Neuronal stem cell (in vitro differentiated cells): ENCODE results near the gene HES1.

Source experiments
- DNase-seq: peaks from one replicate; pipeline ENCODE4 v3.0.0-alpha.2; 2013; ENCODE audit warnings: low spot score
- H2AFZ ChIP-seq: one replicate; pipeline ENCODE4 v1.6.1; 2013; ENCODE audit warnings: mild to moderate bottlenecking, low read length, inconsistent platforms
- H2AK5ac ChIP-seq: 2 replicates; pipeline ENCODE4 v1.6.1; 2013; ENCODE audit warnings: low read depth, mild to moderate bottlenecking, inconsistent platforms, low read length, moderate library complexity, mixed read lengths
- H2BK120ac ChIP-seq: 2 replicates; pipeline ENCODE4 v1.6.1; 2013; ENCODE audit warnings: low read depth, mild to moderate bottlenecking, inconsistent platforms, low read length, moderate library complexity, mixed read lengths
- H2BK12ac ChIP-seq: one replicate; pipeline ENCODE4 v1.6.1; 2013; ENCODE audit warnings: low read length, inconsistent platforms
- H2BK15ac ChIP-seq: 2 replicates; pipeline ENCODE4 v1.6.1; 2013; ENCODE audit warnings: mild to moderate bottlenecking, low read length, inconsistent platforms, mixed read lengths
- H2BK5ac ChIP-seq: one replicate; pipeline ENCODE4 v1.6.1; 2013; ENCODE audit warnings: inconsistent platforms, mild to moderate bottlenecking, low read length, moderate library complexity
- H3K14ac ChIP-seq: one replicate; pipeline ENCODE4 v1.6.1; 2013; ENCODE audit warnings: low read length, inconsistent platforms
- H3K18ac ChIP-seq: 2 replicates; pipeline ENCODE4 v1.6.1; 2013; ENCODE audit warnings: low read length, inconsistent platforms
- H3K23ac ChIP-seq: 2 replicates; pipeline ENCODE4 v1.6.1; 2013; ENCODE audit warnings: low read depth, mild to moderate bottlenecking, mixed read lengths, low read length, inconsistent platforms; ENCODE audit not compliant: poor library complexity
- H3K27ac ChIP-seq: replicated peaks from 3 replicates; pipeline ENCODE4 v1.5.1; 2013; ENCODE audit warnings: low read length, inconsistent platforms
- H3K27me3 ChIP-seq, 3 experiments: 2 replicates each; pipeline ENCODE4 v1.6.1; 2013; ENCODE audit warnings: low read length in 3 of 3, mild to moderate bottlenecking in 2 of 3, inconsistent platforms in 1 of 3, low read depth in 1 of 3, mixed read lengths in 1 of 3, moderate library complexity in 1 of 3; ENCODE audit not compliant: control insufficient read depth in 3 of 3, insufficient read depth in 3 of 3
- H3K36me3 ChIP-seq, 2 donors: replicated peaks in 1 of 2; 2 replicates each; pipeline ENCODE4 v1.6.1; 2013; ENCODE audit warnings: low read length in 2 of 2; ENCODE audit not compliant: control insufficient read depth in 2 of 2, insufficient read depth in 2 of 2
- H3K4ac ChIP-seq: 2 replicates; pipeline ENCODE4 v1.6.1; 2013; ENCODE audit warnings: inconsistent platforms, mild to moderate bottlenecking, low read length, moderate library complexity
- H3K4me1 ChIP-seq, 2 donors: 1 replicate in 1 of 2; 2 replicates in 1 of 2; pipeline ENCODE4 v1.6.1; 2013; ENCODE audit warnings: low read length in 2 of 2, low read depth in 1 of 2; ENCODE audit not compliant: control insufficient read depth in 2 of 2, insufficient read depth in 1 of 2
- H3K4me2 ChIP-seq: one replicate; pipeline ENCODE4 v1.6.1; 2013; ENCODE audit warnings: mild to moderate bottlenecking, low read length, inconsistent platforms; ENCODE audit not compliant: insufficient read depth, poor library complexity, severe bottlenecking
- H3K4me3 ChIP-seq, 2 donors: 2 replicates each; pipeline ENCODE4 v1.5.1; 2013; ENCODE audit warnings: low read length in 2 of 2, mild to moderate bottlenecking in 2 of 2, inconsistent platforms in 1 of 2, moderate library complexity in 1 of 2
- H3K79me1 ChIP-seq: one replicate; pipeline ENCODE4 v1.6.1; 2013; ENCODE audit warnings: low read depth, mild to moderate bottlenecking, inconsistent platforms, low read length, moderate library complexity
- H3K9ac ChIP-seq: one replicate; pipeline ENCODE4 v1.6.1; 2013; ENCODE audit warnings: mild to moderate bottlenecking, low read depth, low read length, inconsistent platforms; ENCODE audit not compliant: poor library complexity
- H3K9me3 ChIP-seq, 2 donors: replicated peaks in 1 of 2; 2 replicates each; pipeline versions ENCODE3 to v1.6.1; 2013; ENCODE audit warnings: low read length in 2 of 2, mild to moderate bottlenecking in 2 of 2, inconsistent platforms in 1 of 2, low read depth in 1 of 2, mixed read lengths in 1 of 2, moderate library complexity in 1 of 2; ENCODE audit not compliant: control insufficient read depth in 2 of 2, insufficient read depth in 1 of 2
- H4K8ac ChIP-seq: one replicate; pipeline ENCODE4 v1.6.1; 2013; ENCODE audit warnings: low read depth, mild to moderate bottlenecking, inconsistent platforms, low read length, moderate library complexity
- H4K91ac ChIP-seq: one replicate; pipeline ENCODE4 v1.6.1; 2013; ENCODE audit warnings: low read length, low read depth, mild to moderate bottlenecking, inconsistent platforms; ENCODE audit not compliant: poor library complexity
- WGBS, 2 donors: extraction: QIAGEN DNeasy Blood & Tissue Kit; methylation state at CpG; one replicate each; pipeline ENCODE4 v1.1.7; 2013; ENCODE audit warnings: missing lambda C conversion rate in 2 of 2, mixed read lengths in 1 of 2; ENCODE audit not compliant: insufficient read length in 2 of 2, insufficient replicate concordance in 1 of 2; ENCODE audit errors: extremely low coverage in 2 of 2; 5-methylcytosine and 5-hydroxymethylcytosine counted together

The HES1 gene

DNA sequence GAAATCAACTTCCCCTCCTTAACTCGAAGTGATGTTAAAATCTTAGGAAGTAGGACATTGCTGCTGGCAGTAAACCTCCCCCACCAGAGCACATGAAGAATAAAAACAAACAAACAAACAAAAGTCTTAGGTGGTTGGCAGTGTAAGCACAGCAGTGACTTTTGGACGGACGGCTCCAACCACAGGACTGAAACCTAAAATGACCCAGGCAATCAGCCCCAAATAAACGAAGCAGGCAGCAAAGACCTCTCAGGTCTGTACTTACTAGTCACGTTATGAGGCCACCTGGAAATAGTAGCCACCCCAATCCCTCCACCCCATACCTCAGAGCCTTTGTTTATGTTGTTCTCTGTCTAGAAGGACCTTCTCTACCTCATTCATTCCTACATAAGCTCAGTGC is 33.5 kb upstream of the HES1 start:
- DNase-seq = no peak
- Histone ChIP-seq H3K4ac (no peak overlapping the region), H2BK5ac (peak overlapping the region; percentile 9), H3K36me3 (no peaks in the 10 kb centered on the region), H2BK12ac (no peak overlapping the region), H3K4me2 (no peak overlapping the region), H4K91ac (no peak overlapping the region), H3K27ac (no peak overlapping the region), H3K4me3 (no peak overlapping the region), H3K27me3 (peaks cover 0 to 59% (median 0%) of the 10 kb centered on the region in 3 experiments), H3K23ac (no peak overlapping the region), H3K9me3 (no peaks in the 10 kb centered on the region), H3K14ac (no peak overlapping the region), H2BK120ac (no peak overlapping the region), H2AK5ac (no peak overlapping the region), H3K79me1 (no peaks in the 10 kb centered on the region), H2BK15ac (no peak overlapping the region), H3K9ac (no peak overlapping the region), H3K18ac (no peak overlapping the region), H4K8ac (no peak overlapping the region), H3K4me1 (peaks cover 20 to 22% of the 10 kb centered on the region in 2 donors), H2AFZ (no peak overlapping the region)
- WGBS, 2 donors = no CpG with 5 or more reads among the region's 5 CpGs

DNA sequence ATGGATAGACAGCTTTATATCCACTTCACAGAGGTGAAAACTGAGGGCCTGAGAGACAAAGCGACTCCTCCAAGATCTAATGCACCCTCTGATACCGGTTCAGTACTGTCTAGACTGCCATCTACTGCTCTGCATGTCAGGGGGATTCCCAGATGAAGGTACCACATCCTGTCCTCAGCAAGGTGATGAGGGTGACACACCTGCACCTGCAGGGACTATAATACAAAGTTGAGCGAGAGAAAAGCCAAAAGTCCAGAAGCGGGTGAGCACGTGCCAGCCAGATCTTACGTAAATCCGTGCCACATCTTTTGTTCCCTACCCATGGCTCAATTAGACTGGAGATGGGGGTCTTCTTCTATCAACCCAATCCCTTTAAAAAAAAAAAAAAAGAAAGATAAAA is 32.4 kb upstream of the HES1 start:
- H4K91ac ChIP-seq = no peak overlapping the region
- no peak overlapping the region for H2BK12ac ChIP-seq
- H2BK15ac ChIP-seq = no peak overlapping the region
- H3K14ac ChIP-seq = no peak overlapping the region
- no peak overlapping the region for H2BK120ac ChIP-seq
- H3K79me1 ChIP-seq = no peaks in the 10 kb centered on the region
- H4K8ac ChIP-seq = no peak overlapping the region
- H3K9ac ChIP-seq = no peak overlapping the region
- H3K9me3 ChIP-seq = no peaks in the 10 kb centered on the region
- no CpG with 5 or more reads among the region's 7 CpGs for WGBS, 2 donors
- H2AFZ ChIP-seq = no peak overlapping the region
- H3K18ac ChIP-seq = peak overlapping the region; percentile 5
- no peak overlapping the region for H3K27ac ChIP-seq
- no peak overlapping the region for H3K4me3 ChIP-seq
- no peak for DNase-seq
- peaks cover 0 to 59% (median 0%) of the 10 kb centered on the region in 3 experiments for H3K27me3 ChIP-seq
- no peak overlapping the region for H3K4ac ChIP-seq
- H3K4me2 ChIP-seq = no peak overlapping the region
- no peaks in the 10 kb centered on the region for H3K36me3 ChIP-seq
- H2AK5ac ChIP-seq = no peak overlapping the region
- H3K4me1 ChIP-seq = peaks cover 10 to 14% of the 10 kb centered on the region in 2 donors
- no peak overlapping the region for H2BK5ac ChIP-seq
- no peak overlapping the region for H3K23ac ChIP-seq

DNA sequence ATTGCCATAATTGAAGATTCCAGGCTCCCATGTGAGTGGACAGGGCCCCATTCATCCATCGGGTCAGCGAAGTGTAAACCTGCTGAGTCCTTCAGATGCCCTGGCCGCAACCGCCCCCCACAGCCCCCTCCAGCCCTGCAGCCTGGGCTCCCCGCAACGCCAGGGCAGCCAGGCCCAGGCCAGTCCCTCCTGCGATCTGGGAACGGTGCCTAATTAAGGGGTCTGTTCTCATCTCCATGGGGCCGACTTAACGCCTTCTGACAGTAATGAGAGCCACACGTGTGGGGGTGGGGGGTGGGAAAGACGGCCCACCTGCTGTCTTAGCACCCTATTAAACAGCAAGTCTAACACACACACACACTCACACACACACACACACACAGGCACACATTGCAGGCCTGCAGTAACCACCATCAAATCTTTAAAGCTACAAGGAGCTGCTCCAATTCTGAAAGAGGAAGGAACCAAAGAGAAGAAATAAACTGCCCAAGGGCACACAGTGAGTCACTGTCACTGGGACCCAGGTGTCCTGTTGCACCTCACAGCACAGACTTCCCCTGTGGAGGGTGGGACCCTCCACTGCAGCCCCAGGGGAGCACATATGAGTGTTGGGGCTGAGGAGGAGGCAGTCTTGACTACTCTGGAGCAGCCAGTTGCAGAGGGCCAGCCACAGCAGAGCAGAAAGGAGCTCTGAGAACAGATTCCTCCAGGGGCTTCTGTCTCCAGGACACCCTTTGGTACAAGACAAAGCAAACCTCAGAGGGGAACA is 31.8 kb upstream of the HES1 start:
- WGBS, 2 donors = no CpG with 5 or more reads among the region's 12 CpGs
- Histone ChIP-seq H4K91ac (no peak overlapping the region), H3K9ac (no peak overlapping the region), H2AFZ (peak overlapping the region; percentile 9), H3K23ac (no peak overlapping the region), H3K9me3 (no peaks in the 10 kb centered on the region), H3K79me1 (no peaks in the 10 kb centered on the region), H3K4me2 (no peak overlapping the region), H3K27me3 (peaks cover 0 to 56% (median 0%) of the 10 kb centered on the region in 3 experiments), H3K18ac (peak overlapping the region; percentile 78), H3K27ac (no peak overlapping the region), H3K4ac (no peak overlapping the region), H4K8ac (no peak overlapping the region), H2BK120ac (no peak overlapping the region), H3K14ac (no peak overlapping the region), H2AK5ac (no peak overlapping the region), H3K4me1 (peaks cover 7 to 14% of the 10 kb centered on the region in 2 donors), H2BK15ac (no peak overlapping the region), H2BK12ac (no peak overlapping the region), H3K36me3 (no peaks in the 10 kb centered on the region), H3K4me3 (no peak overlapping the region), H2BK5ac (no peak overlapping the region)
- no peak for DNase-seq

DNA sequence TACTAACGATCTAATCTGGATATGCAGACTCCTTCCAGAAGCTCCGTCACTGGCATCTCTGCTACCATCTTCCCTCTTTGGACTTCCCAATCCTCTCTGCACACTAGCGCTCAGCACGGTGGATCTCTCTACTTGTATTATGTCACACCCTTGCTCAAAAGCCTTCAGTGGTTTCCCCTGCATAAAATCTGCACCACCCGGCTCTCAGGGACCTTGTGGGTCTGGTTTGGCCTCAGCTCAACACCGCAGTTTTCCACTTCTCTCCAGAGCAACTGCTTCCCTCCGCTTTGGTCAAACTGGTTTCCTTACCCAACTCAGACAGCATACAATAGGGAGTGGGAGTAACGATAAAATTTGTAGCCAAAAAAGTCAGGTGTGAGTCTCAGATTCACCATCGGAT is 30.7 kb upstream of the HES1 start:
- Histone ChIP-seq H2BK120ac (no peak overlapping the region), H3K4ac (no peak overlapping the region), H2BK12ac (no peak overlapping the region), H3K4me1 (peaks cover 7 to 14% of the 10 kb centered on the region in 2 donors), H3K79me1 (no peaks in the 10 kb centered on the region), H3K4me3 (no peak overlapping the region), H3K14ac (no peak overlapping the region), H3K4me2 (no peak overlapping the region), H3K36me3 (no peaks in the 10 kb centered on the region), H2AK5ac (no peak overlapping the region), H3K27ac (no peak overlapping the region), H3K9me3 (no peaks in the 10 kb centered on the region), H2AFZ (no peak overlapping the region), H4K8ac (no peak overlapping the region), H3K18ac (peak overlapping the region; percentile 35), H3K9ac (no peak overlapping the region), H3K23ac (no peak overlapping the region), H2BK5ac (no peak overlapping the region), H2BK15ac (no peak overlapping the region), H4K91ac (no peak overlapping the region), H3K27me3 (peaks cover 0 to 53% (median 0%) of the 10 kb centered on the region in 3 experiments)
- WGBS, 2 donors = no CpG with 5 or more reads among the region's 9 CpGs
- DNase-seq = no peak
